Activated naive CD4-positive, alpha-beta T cell treated with anti-CD3 and anti-CD28 coated beads, Interleukin-2, amount 10 ng/mL, durations not matched to agents 7 days and 5 days (primary cell): ENCODE data around the gene GEMIN7.

Source experiments
- CTCF ChIA-PET: fragments of 350-600 bp; sonication (Branson Sonifier 250); formaldehyde crosslinking; loops from one replicate; lab custom pipeline; 2021; ENCODE audit warnings: antibody characterized with exemption; lab: Charles Lee
- DNase-seq: peaks from one replicate; pipeline ENCODE4 v3.0.0-alpha.2; 2020
- H3K27ac Mint-ChIP-seq: one replicate; pipeline ENCODE4 v1.8.0; 2021; ENCODE audit warnings: mild to moderate bottlenecking, moderate library complexity, mixed read lengths
- H3K27me3 Mint-ChIP-seq: one replicate; pipeline ENCODE4 v1.8.0; 2021; ENCODE audit warnings: mild to moderate bottlenecking, mixed read lengths
- H3K36me3 Mint-ChIP-seq: one replicate; pipeline ENCODE4 v1.8.0; 2021; ENCODE audit warnings: mixed read lengths
- H3K4me1 Mint-ChIP-seq: one replicate; pipeline ENCODE4 v1.8.0; 2021; ENCODE audit warnings: mixed read lengths
- H3K4me3 Mint-ChIP-seq: one replicate; pipeline ENCODE4 v1.8.0; 2021; ENCODE audit warnings: mild to moderate bottlenecking, moderate library complexity, mixed read lengths
- H3K9me3 Mint-ChIP-seq: one replicate; pipeline ENCODE4 v1.8.0; 2021; ENCODE audit warnings: mixed read lengths

The GEMIN7 gene

GRCh38 chr19:45126654-45127053 is 47.6 kb downstream of the GEMIN7 start:
- no peak overlapping the region for H3K27ac Mint-ChIP-seq

GRCh38 chr19:45128146-45128545 is 49.1 kb downstream of the GEMIN7 start:
- CTCF ChIA-PET = interaction anchor here (1.6 kb wide), 1 partner anchor 111 kb away, joined by 4 read pairs; no protein-coding TSS in a partner anchor
- H3K9me3 Mint-ChIP-seq = no peaks in the 10 kb centered on the region
- no peaks in the 10 kb centered on the region for H3K36me3 Mint-ChIP-seq
- peak overlapping the region; percentile 50 for H3K27ac Mint-ChIP-seq
- DNase-seq = no peak
- H3K4me1 Mint-ChIP-seq = peaks cover 7% of the 10 kb centered on the region
- no peaks in the 10 kb centered on the region for H3K27me3 Mint-ChIP-seq
- no peak overlapping the region for H3K4me3 Mint-ChIP-seq

More at GRCh38 chr19:45126654-45127053, 47.6 kb downstream of the GEMIN7 start:
- Mint-ChIP-seq H3K36me3 (no peaks in the 10 kb centered on the region), H3K9me3 (no peaks in the 10 kb centered on the region), H3K4me3 (no peak overlapping the region), H3K27me3 (no peaks in the 10 kb centered on the region), H3K4me1 (peaks cover 14% of the 10 kb centered on the region)
- CTCF ChIA-PET = interaction anchor here (1.1 to 2.9 kb wide), 7 partner anchors 9 to 110 kb away, joined by 3 to 14 read pairs (median 4); partner anchors contain the start of gene PPP1R37
- DNase-seq = no peak

- H3K4me3 Mint-ChIP-seq = no peak overlapping the region
- no peaks in the 10 kb centered on the region for H3K9me3 Mint-ChIP-seq
- CTCF ChIA-PET = interaction anchor here (0.5 kb wide), 1 partner anchor 18 kb away, joined by 3 read pairs; no protein-coding TSS in a partner anchor
- no peaks in the 10 kb centered on the region for H3K36me3 Mint-ChIP-seq
- DNase-seq = no peak
- peaks cover 7% of the 10 kb centered on the region for H3K4me1 Mint-ChIP-seq
- H3K27ac Mint-ChIP-seq = no peak overlapping the region
- H3K27me3 Mint-ChIP-seq = no peaks in the 10 kb centered on the region
These were observed 49.7 kb downstream of the GEMIN7 start for GRCh38 chr19:45128806-45129205.

GRCh38 chr19:45130236-45130635 is 51.2 kb downstream of the GEMIN7 start:
- Mint-ChIP-seq H3K9me3 (no peaks in the 10 kb centered on the region), H3K4me3 (no peak overlapping the region), H3K4me1 (peaks cover 5% of the 10 kb centered on the region), H3K27ac (no peak overlapping the region), H3K27me3 (no peaks in the 10 kb centered on the region), H3K36me3 (no peaks in the 10 kb centered on the region)
- CTCF ChIA-PET = no interaction called here
- no peak for DNase-seq

- no peak for DNase-seq
These were observed 52.0 kb downstream of the GEMIN7 start for GRCh38 chr19:45130888-45131615.

GRCh38 chr19:45133661-45134060 is 54.6 kb downstream of the GEMIN7 start:
- H3K4me1 Mint-ChIP-seq = no peaks in the 10 kb centered on the region
- H3K4me3 Mint-ChIP-seq = no peak overlapping the region
- CTCF ChIA-PET = no interaction called here
- no peaks in the 10 kb centered on the region for H3K9me3 Mint-ChIP-seq
- DNase-seq = no peak
- H3K27ac Mint-ChIP-seq = no peak overlapping the region
- H3K36me3 Mint-ChIP-seq = no peaks in the 10 kb centered on the region
- no peaks in the 10 kb centered on the region for H3K27me3 Mint-ChIP-seq

More at GRCh38 chr19:45130888-45131615, 52.0 kb downstream of the GEMIN7 start:
- Mint-ChIP-seq H3K36me3 (no peaks in the 10 kb centered on the region), H3K27me3 (no peaks in the 10 kb centered on the region), H3K9me3 (no peaks in the 10 kb centered on the region), H3K4me1 (peaks cover 3% of the 10 kb centered on the region), H3K27ac (no peak overlapping the region), H3K4me3 (no peak overlapping the region)
- CTCF ChIA-PET = interaction anchor here (1.1 kb wide), 1 partner anchor 13 kb away, joined by 3 read pairs; no protein-coding TSS in a partner anchor

GRCh38 chr19:45135176-45135885 is 56.3 kb downstream of the GEMIN7 start:
- H3K27ac Mint-ChIP-seq = no peak overlapping the region
- H3K9me3 Mint-ChIP-seq = no peaks in the 10 kb centered on the region
- DNase-seq = no peak
- H3K36me3 Mint-ChIP-seq = no peaks in the 10 kb centered on the region
- no peaks in the 10 kb centered on the region for H3K4me1 Mint-ChIP-seq
- H3K4me3 Mint-ChIP-seq = no peak overlapping the region
- CTCF ChIA-PET = interaction anchor here (2.0 to 2.5 kb wide), 2 partner anchors 10 to 76 kb away, joined by 5 to 12 read pairs; no protein-coding TSS in a partner anchor
- no peaks in the 10 kb centered on the region for H3K27me3 Mint-ChIP-seq

GRCh38 chr19:45136507-45137178 is 57.6 kb downstream of the GEMIN7 start:
- Mint-ChIP-seq H3K27me3 (no peaks in the 10 kb centered on the region), H3K9me3 (no peaks in the 10 kb centered on the region), H3K4me1 (no peaks in the 10 kb centered on the region), H3K27ac (no peak overlapping the region), H3K4me3 (no peak overlapping the region), H3K36me3 (peaks cover 1% of the 10 kb centered on the region)
- no peak for DNase-seq
- CTCF ChIA-PET = interaction anchor here (0.7 to 2.5 kb wide), 3 partner anchors 11 to 77 kb away, joined by 3 to 12 read pairs (median 5); no protein-coding TSS in a partner anchor

- CTCF ChIA-PET = interaction anchor here (0.7 to 2.5 kb wide), 3 partner anchors 12 to 78 kb away, joined by 3 to 12 read pairs (median 5); no protein-coding TSS in a partner anchor
- DNase-seq = no peak
- no peaks in the 10 kb centered on the region for H3K4me1 Mint-ChIP-seq
- H3K4me3 Mint-ChIP-seq = no peak overlapping the region
- peaks cover 1% of the 10 kb centered on the region for H3K36me3 Mint-ChIP-seq
- no peaks in the 10 kb centered on the region for H3K27me3 Mint-ChIP-seq
- H3K9me3 Mint-ChIP-seq = no peaks in the 10 kb centered on the region
- peak overlapping the region; percentile 13 for H3K27ac Mint-ChIP-seq
These were observed 58.2 kb downstream of the GEMIN7 start for GRCh38 chr19:45137179-45137761.

GRCh38 chr19:45138303-45138751 is 59.3 kb downstream of the GEMIN7 start:
- Mint-ChIP-seq H3K9me3 (no peaks in the 10 kb centered on the region), H3K4me1 (no peaks in the 10 kb centered on the region), H3K27me3 (no peaks in the 10 kb centered on the region), H3K27ac (peak overlapping the region; percentile 47), H3K4me3 (no peak overlapping the region), H3K36me3 (peaks cover 9% of the 10 kb centered on the region)
- CTCF ChIA-PET = no interaction called here
- DNase-seq = no peak

GRCh38 chr19:45139286-45140143 is 60.5 kb downstream of the GEMIN7 start:
- no peaks in the 10 kb centered on the region for H3K27me3 Mint-ChIP-seq
- H3K4me1 Mint-ChIP-seq = no peaks in the 10 kb centered on the region
- H3K27ac Mint-ChIP-seq = no peak overlapping the region
- H3K4me3 Mint-ChIP-seq = no peak overlapping the region
- no peaks in the 10 kb centered on the region for H3K9me3 Mint-ChIP-seq
- CTCF ChIA-PET = no interaction called here
- no peak for DNase-seq
- H3K36me3 Mint-ChIP-seq = peaks cover 11% of the 10 kb centered on the region

- Mint-ChIP-seq H3K27me3 (no peaks in the 10 kb centered on the region), H3K9me3 (no peaks in the 10 kb centered on the region), H3K27ac (no peak overlapping the region), H3K36me3 (peaks cover 11% of the 10 kb centered on the region), H3K4me3 (no peak overlapping the region), H3K4me1 (no peaks in the 10 kb centered on the region)
- DNase-seq = no peak
- CTCF ChIA-PET = no interaction called here
These were observed 61.1 kb downstream of the GEMIN7 start for GRCh38 chr19:45140144-45140503.

GRCh38 chr19:45140533-45140932 is 61.5 kb downstream of the GEMIN7 start:
- DNase-seq = no peak
- H3K4me3 Mint-ChIP-seq = no peak overlapping the region
- no peaks in the 10 kb centered on the region for H3K4me1 Mint-ChIP-seq
- CTCF ChIA-PET = no interaction called here
- no peaks in the 10 kb centered on the region for H3K9me3 Mint-ChIP-seq
- no peaks in the 10 kb centered on the region for H3K27me3 Mint-ChIP-seq
- H3K27ac Mint-ChIP-seq = no peak overlapping the region
- H3K36me3 Mint-ChIP-seq = peaks cover 11% of the 10 kb centered on the region
